ENCODE results near the gene KDELR3. TPM values are rescaled to one million over a fixed set of nuclear protein-coding genes. Genes with fewer than 3 reads are reported as not detected.

Gene KDELR3
- total and polyA plus RNA-seq, 10 of the 15 experiments (the other 5 are each of a cell fraction or from before 2014, with no cell fraction given): 0.15 to 0.98 (median 0.25) TPM; not detected in 1

- POLR2A ChIA-PET: no interaction called here
- WGBS (ENCODE audit: insufficient coverage, insufficient replicate concordance, low lambda C conversion rate, missing lambda C conversion rate): 28% methylated on average over 8 of the region's 8 CpGs
- Histone ChIP-seq H3K27me3 (replicated peaks in 1 of 2; ENCODE audit: control insufficient read depth in 2 of 2, insufficient read depth in 2 of 2, low read length in 1 of 2) (peaks cover 12 to 17% of the 10 kb centered on the region in 2 experiments), H3K4me2 (ENCODE audit: control insufficient read depth, insufficient read depth) (no peak overlapping the region), H4K20me1 (ENCODE audit: control insufficient read depth, insufficient read depth) (no peaks in the 10 kb centered on the region), H3K27ac (ENCODE audit: control insufficient read depth, insufficient read depth) (no peak overlapping the region), H3K9me3 (replicated peaks; ENCODE audit: control insufficient read depth, insufficient read depth, low read length) (no peaks in the 10 kb centered on the region), H3K9ac (ENCODE audit: control insufficient read depth, insufficient read depth, low read length) (no peak overlapping the region), H3K4me3 (no peak overlapping the region), H3K36me3 (ENCODE audit: control insufficient read depth in 2 of 2, insufficient read depth in 2 of 2, low read length in 1 of 2) (no peaks in the 10 kb centered on the region), H3K79me2 (ENCODE audit: control insufficient read depth, insufficient read depth, low read length) (no peaks in the 10 kb centered on the region), H3K4me1 (ENCODE audit: control insufficient read depth, insufficient read depth, low read length) (no peaks in the 10 kb centered on the region), H2AFZ (ENCODE audit: control insufficient read depth, low read depth, low read length) (no peak overlapping the region)
- RAD21 ChIA-PET (ENCODE audit: unreplicated experiment): no interaction called here
- in situ Hi-C loops (cut with MboI): no loop called here
- no peak for ATAC-seq
- CTCF ChIA-PET: no interaction called here
- intact Hi-C loops (cut with micrococcal nuclease; ENCODE audit: unreplicated experiment): no loop called here
- no peak for DNase-seq (ENCODE audit: low read depth, low spot score)
- no peak for FAIRE-seq
- SMC1A ChIA-PET (ENCODE audit: uncharacterized antibody, unreplicated experiment): no interaction called here
- TF ChIP-seq HSF1 (IDR thresholded peaks at IDR 0.05; ENCODE audit: low read depth, low read length): no peak
- TF ChIP-seq STAT3 (IDR thresholded peaks at IDR 0.05; ENCODE audit: low read depth, low read length): no peak
- TF ChIP-seq SUZ12 (IDR thresholded peaks at IDR 0.05; ENCODE audit: unreplicated experiment): no peak
- no peak for TF ChIP-seq ZNF384 (IDR thresholded peaks at IDR 0.05; ENCODE audit: borderline replicate concordance, low read depth, low read length)
- TF ChIP-seq USF2 (IDR thresholded peaks at IDR 0.05; ENCODE audit: borderline replicate concordance, low read depth, low read length): no peak
- TF ChIP-seq SMARCA5 (IDR thresholded peaks at IDR 0.05): no peak
- no peak for TF ChIP-seq JUND (IDR thresholded peaks at IDR 0.05; ENCODE audit: low read depth, low read length)
- TF ChIP-seq SIX5 (IDR thresholded peaks at IDR 0.05; ENCODE audit: low read depth, low read length, severe bottlenecking): no peak
- no peak for TF ChIP-seq PAX5 (IDR thresholded peaks at IDR 0.05; ENCODE audit: borderline replicate concordance, low read depth, low read length)
- no peak for TF ChIP-seq IRF4 (IDR thresholded peaks at IDR 0.05; ENCODE audit: low read depth, low read length)
- no peak for TF ChIP-seq SPI1 (IDR thresholded peaks at IDR 0.05; ENCODE audit: borderline replicate concordance, insufficient read depth, low read depth, low read length)
- BruUV-seq (replicated peaks): no TSS peak
Measured at GRCh38 chr22:38460426-38460840, 7.5 kb upstream of the KDELR3 start.
